AG09309 (cell line): Measurements from ENCODE around the gene PLCXD3.

ENCODE experiments used
- DNase-seq: peaks from one replicate; pipeline ENCODE4 v3.0.0-alpha.2; 2010; ENCODE audit warnings: low read depth
- H3K4me3 ChIP-seq: 2 replicates; pipeline ENCODE4 v1.5.1; 2011; ENCODE audit warnings: mild to moderate bottlenecking, low read depth, low read length, moderate library complexity; ENCODE audit not compliant: control insufficient read depth
- CTCF ChIP-seq: IDR thresholded peaks from 2 replicates; pipeline ENCODE4 v1.5.1; 2011; ENCODE audit warnings: mild to moderate bottlenecking, low read depth, low read length, inconsistent platforms; ENCODE audit not compliant: insufficient read depth, control insufficient read depth; ENCODE audit errors: missing control alignments

Gene PLCXD3

GRCh38 chr5:41356786-41357185 is 153.6 kb downstream of the PLCXD3 start:
- no peak for DNase-seq
- TF ChIP-seq CTCF, result no peak
- no peak overlapping the region for H3K4me3 ChIP-seq

GRCh38 chr5:41349846-41350245 is 160.6 kb downstream of the PLCXD3 start:
- H3K4me3 ChIP-seq, result no peak overlapping the region
- no peak for DNase-seq
- no peak for TF ChIP-seq CTCF

- no peak overlapping the region for H3K4me3 ChIP-seq
- no peak for DNase-seq
- no peak for TF ChIP-seq CTCF
These were observed 162.8 kb downstream of the PLCXD3 start for GRCh38 chr5:41347569-41347968.

- DNase-seq, result no peak
- TF ChIP-seq CTCF, result peak; percentile 14
These were observed 163.8 kb downstream of the PLCXD3 start for GRCh38 chr5:41346609-41347008.

GRCh38 chr5:41345295-41345694 is 165.1 kb downstream of the PLCXD3 start:
- TF ChIP-seq CTCF, result no peak

More at GRCh38 chr5:41346609-41347008, 163.8 kb downstream of the PLCXD3 start:
- H3K4me3 ChIP-seq, result no peak overlapping the region

GRCh38 chr5:41339339-41339738 is 171.1 kb downstream of the PLCXD3 start:
- H3K4me3 ChIP-seq, result no peak overlapping the region
- TF ChIP-seq CTCF, result no peak
- DNase-seq, result no peak

More at GRCh38 chr5:41345295-41345694, 165.1 kb downstream of the PLCXD3 start:
- no peak overlapping the region for H3K4me3 ChIP-seq
- DNase-seq, result no peak

GRCh38 chr5:41338136-41338675 is 172.2 kb downstream of the PLCXD3 start:
- no peak for DNase-seq
- no peak for TF ChIP-seq CTCF
- no peak overlapping the region for H3K4me3 ChIP-seq
